Measurements from ENCODE around the gene PGM1. TPM values are rescaled to one million over a fixed set of nuclear protein-coding genes. Genes with fewer than 3 reads are reported as not detected.

PGM1 gene
- total RNA-seq, 2 experiments from 2014 or later: 47.3 to 51.0 TPM

- POLR2A ChIA-PET: no interaction called here
These were observed 35.4 kb downstream of the PGM1 start for GRCh38 chr1:63628607-63629006.

GRCh38 chr1:63630238-63630637 lies 37.0 kb downstream of the PGM1 start:
- Mint-ChIP-seq H3K9me3 (no peaks in the 10 kb centered on the region), H3K27me3 (no peaks in the 10 kb centered on the region), H3K36me3 (peaks cover 43% of the 10 kb centered on the region), H3K4me3 (no peak overlapping the region), H3K27ac (no peak overlapping the region), H3K4me1 (peaks cover 31% of the 10 kb centered on the region)
- POLR2A ChIA-PET: no interaction called here
- no peak for ATAC-seq (ENCODE audit: low read depth)
- DNase-seq: no peak

More at GRCh38 chr1:63628607-63629006, 35.4 kb downstream of the PGM1 start:
- ATAC-seq (ENCODE audit: low read depth) (no peak), DNase-seq (no peak)
- H3K27me3 Mint-ChIP-seq: no peaks in the 10 kb centered on the region
- peaks cover 38% of the 10 kb centered on the region for H3K36me3 Mint-ChIP-seq
- peaks cover 31% of the 10 kb centered on the region for H3K4me1 Mint-ChIP-seq
- no peaks in the 10 kb centered on the region for H3K9me3 Mint-ChIP-seq
- H3K27ac Mint-ChIP-seq: no peak overlapping the region
- H3K4me3 Mint-ChIP-seq: no peak overlapping the region

GRCh38 chr1:63630666-63631065 lies 37.5 kb downstream of the PGM1 start:
- Mint-ChIP-seq H3K4me1 (peaks cover 28% of the 10 kb centered on the region), H3K36me3 (peaks cover 43% of the 10 kb centered on the region), H3K27me3 (no peaks in the 10 kb centered on the region), H3K4me3 (no peak overlapping the region), H3K9me3 (no peaks in the 10 kb centered on the region), H3K27ac (no peak overlapping the region)
- DNase-seq (no peak), ATAC-seq (ENCODE audit: low read depth) (no peak)
- POLR2A ChIA-PET: no interaction called here

GRCh38 chr1:63632110-63632509 lies 38.9 kb downstream of the PGM1 start:
- Mint-ChIP-seq H3K27ac (no peak overlapping the region), H3K4me1 (peaks cover 20% of the 10 kb centered on the region), H3K9me3 (no peaks in the 10 kb centered on the region), H3K4me3 (no peak overlapping the region), H3K36me3 (peaks cover 49% of the 10 kb centered on the region), H3K27me3 (no peaks in the 10 kb centered on the region)
- POLR2A ChIA-PET: no interaction called here
- DNase-seq (no peak), ATAC-seq (ENCODE audit: low read depth) (no peak)

- no peaks in the 10 kb centered on the region for H3K9me3 Mint-ChIP-seq
- POLR2A ChIA-PET: no interaction called here
- H3K4me3 Mint-ChIP-seq: no peak overlapping the region
- H3K36me3 Mint-ChIP-seq: peaks cover 50% of the 10 kb centered on the region
- H3K27me3 Mint-ChIP-seq: no peaks in the 10 kb centered on the region
- H3K4me1 Mint-ChIP-seq: peaks cover 17% of the 10 kb centered on the region
- ATAC-seq (ENCODE audit: low read depth) (no peak), DNase-seq (no peak)
- H3K27ac Mint-ChIP-seq: no peak overlapping the region
These were observed 40.1 kb downstream of the PGM1 start for GRCh38 chr1:63633281-63633680.

GRCh38 chr1:63634471-63634870 lies 41.3 kb downstream of the PGM1 start:
- no peaks in the 10 kb centered on the region for H3K27me3 Mint-ChIP-seq
- ATAC-seq (ENCODE audit: low read depth) (no peak), DNase-seq (no peak)
- peaks cover 57% of the 10 kb centered on the region for H3K36me3 Mint-ChIP-seq
- H3K9me3 Mint-ChIP-seq: no peaks in the 10 kb centered on the region
- no peak overlapping the region for H3K4me3 Mint-ChIP-seq
- H3K27ac Mint-ChIP-seq: no peak overlapping the region
- H3K4me1 Mint-ChIP-seq: peaks cover 26% of the 10 kb centered on the region
- POLR2A ChIA-PET: no interaction called here

GRCh38 chr1:63635681-63636080 lies 42.5 kb downstream of the PGM1 start:
- no peak overlapping the region for H3K4me3 Mint-ChIP-seq
- DNase-seq: no peak
- POLR2A ChIA-PET: interaction anchor here (0.6 kb wide), 1 partner anchor 1474 kb away, joined by 4 read pairs; no protein-coding TSS in a partner anchor
- no peaks in the 10 kb centered on the region for H3K27me3 Mint-ChIP-seq
- peaks cover 33% of the 10 kb centered on the region for H3K4me1 Mint-ChIP-seq
- no peak overlapping the region for H3K27ac Mint-ChIP-seq
- no peaks in the 10 kb centered on the region for H3K9me3 Mint-ChIP-seq
- no peak for ATAC-seq (ENCODE audit: low read depth)
- H3K36me3 Mint-ChIP-seq: peaks cover 59% of the 10 kb centered on the region

- Mint-ChIP-seq H3K27me3 (no peaks in the 10 kb centered on the region), H3K27ac (no peak overlapping the region), H3K9me3 (no peaks in the 10 kb centered on the region), H3K4me3 (no peak overlapping the region), H3K4me1 (peaks cover 39% of the 10 kb centered on the region), H3K36me3 (peaks cover 59% of the 10 kb centered on the region)
- POLR2A ChIA-PET: interaction anchor here (0.6 kb wide), 1 partner anchor 1473 kb away, joined by 4 read pairs; no protein-coding TSS in a partner anchor
- no peak for DNase-seq
- ATAC-seq (ENCODE audit: low read depth): no peak
These were observed 43.2 kb downstream of the PGM1 start for GRCh38 chr1:63636192-63637105.

GRCh38 chr1:63638471-63638870 lies 45.3 kb downstream of the PGM1 start:
- ATAC-seq (ENCODE audit: low read depth): no peak

GRCh38 chr1:63638875-63639274 lies 45.7 kb downstream of the PGM1 start:
- ATAC-seq (ENCODE audit: low read depth): no peak
- peaks cover 25% of the 10 kb centered on the region for H3K4me1 Mint-ChIP-seq
- H3K27ac Mint-ChIP-seq: no peak overlapping the region
- no peak overlapping the region for H3K4me3 Mint-ChIP-seq
- no peak for DNase-seq
- POLR2A ChIA-PET: no interaction called here
- H3K9me3 Mint-ChIP-seq: no peaks in the 10 kb centered on the region
- H3K36me3 Mint-ChIP-seq: peaks cover 66% of the 10 kb centered on the region
- H3K27me3 Mint-ChIP-seq: no peaks in the 10 kb centered on the region

More at GRCh38 chr1:63638471-63638870, 45.3 kb downstream of the PGM1 start:
- Mint-ChIP-seq H3K36me3 (peaks cover 63% of the 10 kb centered on the region), H3K9me3 (no peaks in the 10 kb centered on the region), H3K27me3 (no peaks in the 10 kb centered on the region), H3K4me3 (no peak overlapping the region), H3K27ac (no peak overlapping the region), H3K4me1 (peaks cover 25% of the 10 kb centered on the region)
- no peak for DNase-seq
- POLR2A ChIA-PET: no interaction called here

- Mint-ChIP-seq H3K27ac (peak overlapping the region; percentile 61), H3K4me3 (peak overlapping the region; percentile 20), H3K27me3 (no peaks in the 10 kb centered on the region), H3K4me1 (peaks cover 26% of the 10 kb centered on the region), H3K9me3 (no peaks in the 10 kb centered on the region), H3K36me3 (peaks cover 68% of the 10 kb centered on the region)
- ATAC-seq (ENCODE audit: low read depth) (no peak), DNase-seq (no peak)
- POLR2A ChIA-PET: no interaction called here
These were observed 47.7 kb downstream of the PGM1 start for GRCh38 chr1:63640633-63641567.

GRCh38 chr1:63641615-63642014 lies 48.4 kb downstream of the PGM1 start:
- H3K27ac Mint-ChIP-seq: no peak overlapping the region
- H3K4me3 Mint-ChIP-seq: no peak overlapping the region
- ATAC-seq (ENCODE audit: low read depth): no peak
- peaks cover 64% of the 10 kb centered on the region for H3K36me3 Mint-ChIP-seq
- no peak for DNase-seq
- H3K27me3 Mint-ChIP-seq: no peaks in the 10 kb centered on the region
- POLR2A ChIA-PET: no interaction called here
- H3K4me1 Mint-ChIP-seq: peaks cover 26% of the 10 kb centered on the region
- H3K9me3 Mint-ChIP-seq: no peaks in the 10 kb centered on the region

GRCh38 chr1:63642901-63643300 lies 49.7 kb downstream of the PGM1 start:
- Mint-ChIP-seq H3K27me3 (no peaks in the 10 kb centered on the region), H3K9me3 (no peaks in the 10 kb centered on the region), H3K4me3 (no peak overlapping the region), H3K27ac (no peak overlapping the region), H3K36me3 (peaks cover 58% of the 10 kb centered on the region), H3K4me1 (peaks cover 23% of the 10 kb centered on the region)
- ATAC-seq (ENCODE audit: low read depth) (no peak), DNase-seq (no peak)
- POLR2A ChIA-PET: no interaction called here

Measured in activated naive CD8-positive, alpha-beta T cell treated with anti-CD3 and anti-CD28 coated beads, Interleukin-2, amount 10 ng/mL, durations not matched to agents 7 days and 5 days (primary cell).